ENCODE measurements around the gene MAGI2. TPM values are rescaled to one million over a fixed set of nuclear protein-coding genes. Genes with fewer than 3 reads are reported as not detected.
"Not testable (repeated sequence)": the region's sequence is repeated elsewhere in the genome, so short reads cannot be mapped to it uniquely, and the experiment has no call there.

Gene MAGI2
- total RNA-seq, 1 experiment from 2014 or later = 0.25 TPM

GRCh38 chr7:78247910-78248689 is 1205.4 kb downstream of the MAGI2 start:
- Mint-ChIP-seq H3K9me3 (ENCODE audit: unreplicated experiment) (peaks cover 18% of the 10 kb centered on the region), H3K36me3 (ENCODE audit: insufficient read depth, unreplicated experiment) (no peaks in the 10 kb centered on the region), H3K27me3 (ENCODE audit: insufficient read depth, unreplicated experiment) (no peaks in the 10 kb centered on the region), H3K4me1 (ENCODE audit: low read depth, unreplicated experiment) (no peaks in the 10 kb centered on the region), H3K4me3 (ENCODE audit: unreplicated experiment) (no peak overlapping the region), H3K27ac (ENCODE audit: unreplicated experiment) (no peak overlapping the region)
- no peak for DNase-seq
- ChIA-PET POLR2A (no interaction called here), CTCF (no interaction called here)
- intact Hi-C loops (cut with micrococcal nuclease; ENCODE audit: unreplicated experiment) = no loop called here
- Histone ChIP-seq H3K4me1 (no peaks in the 10 kb centered on the region), H3K36me3 (ENCODE audit: control insufficient read depth, insufficient read depth, low read length) (no peaks in the 10 kb centered on the region), H3K27me3 (replicated peaks; ENCODE audit: control insufficient read depth, insufficient read depth, low read length) (no peaks in the 10 kb centered on the region), H3K4me3 (ENCODE audit: low read depth, low read length) (no peak overlapping the region), H3K9me3 (0 out of 2 replicates have a peak, but pooled peaks cover 3% of the 10 kb centered on the region)
- no TSS peak for BruUV-seq (replicated peaks)
- TF ChIP-seq, protein P1, sequence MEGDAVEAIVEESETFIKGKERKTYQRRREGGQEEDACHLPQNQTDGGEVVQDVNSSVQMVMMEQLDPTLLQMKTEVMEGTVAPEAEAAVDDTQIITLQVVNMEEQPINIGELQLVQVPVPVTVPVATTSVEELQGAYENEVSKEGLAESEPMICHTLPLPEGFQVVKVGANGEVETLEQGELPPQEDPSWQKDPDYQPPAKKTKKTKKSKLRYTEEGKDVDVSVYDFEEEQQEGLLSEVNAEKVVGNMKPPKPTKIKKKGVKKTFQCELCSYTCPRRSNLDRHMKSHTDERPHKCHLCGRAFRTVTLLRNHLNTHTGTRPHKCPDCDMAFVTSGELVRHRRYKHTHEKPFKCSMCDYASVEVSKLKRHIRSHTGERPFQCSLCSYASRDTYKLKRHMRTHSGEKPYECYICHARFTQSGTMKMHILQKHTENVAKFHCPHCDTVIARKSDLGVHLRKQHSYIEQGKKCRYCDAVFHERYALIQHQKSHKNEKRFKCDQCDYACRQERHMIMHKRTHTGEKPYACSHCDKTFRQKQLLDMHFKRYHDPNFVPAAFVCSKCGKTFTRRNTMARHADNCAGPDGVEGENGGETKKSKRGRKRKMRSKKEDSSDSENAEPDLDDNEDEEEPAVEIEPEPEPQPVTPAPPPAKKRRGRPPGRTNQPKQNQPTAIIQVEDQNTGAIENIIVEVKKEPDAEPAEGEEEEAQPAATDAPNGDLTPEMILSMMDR (IDR thresholded peaks at IDR 0.05; ENCODE audit: insufficient read depth in 1 of 2, low read depth in 1 of 2, low read length in 1 of 2, severe bottlenecking in 1 of 2, unreplicated experiment in 1 of 2) = no peak

- H3K27me3 Mint-ChIP-seq (ENCODE audit: insufficient read depth, unreplicated experiment); intact Hi-C loops (cut with micrococcal nuclease; ENCODE audit: unreplicated experiment); H3K27ac Mint-ChIP-seq (ENCODE audit: unreplicated experiment); H3K36me3 ChIP-seq (ENCODE audit: control insufficient read depth, insufficient read depth, low read length); H3K9me3 ChIP-seq; H3K4me1 ChIP-seq; POLR2A ChIA-PET; H3K36me3 Mint-ChIP-seq (ENCODE audit: insufficient read depth, unreplicated experiment); H3K9me3 Mint-ChIP-seq (ENCODE audit: unreplicated experiment); H3K4me3 Mint-ChIP-seq (ENCODE audit: unreplicated experiment); DNase-seq; H3K4me3 ChIP-seq (ENCODE audit: low read depth, low read length); H3K4me1 Mint-ChIP-seq (ENCODE audit: low read depth, unreplicated experiment); BruUV-seq (replicated peaks); H3K27me3 ChIP-seq (replicated peaks; ENCODE audit: control insufficient read depth, insufficient read depth, low read length); CTCF ChIA-PET: not testable (repeated sequence)
Observed at GRCh38 chr7:78240179-78240578, 1213.3 kb downstream of the MAGI2 start.

GRCh38 chr7:78234634-78235033 is 1218.8 kb downstream of the MAGI2 start:
- Mint-ChIP-seq H3K4me3 (ENCODE audit: unreplicated experiment) (no peak overlapping the region), H3K9me3 (ENCODE audit: unreplicated experiment) (no peaks in the 10 kb centered on the region), H3K27me3 (ENCODE audit: insufficient read depth, unreplicated experiment) (no peaks in the 10 kb centered on the region), H3K36me3 (ENCODE audit: insufficient read depth, unreplicated experiment) (no peaks in the 10 kb centered on the region), H3K27ac (ENCODE audit: unreplicated experiment) (no peak overlapping the region), H3K4me1 (ENCODE audit: low read depth, unreplicated experiment) (no peaks in the 10 kb centered on the region)
- intact Hi-C loops (cut with micrococcal nuclease; ENCODE audit: unreplicated experiment) = no loop called here
- Histone ChIP-seq H3K27me3 (replicated peaks; ENCODE audit: control insufficient read depth, insufficient read depth, low read length) (no peaks in the 10 kb centered on the region), H3K36me3 (ENCODE audit: control insufficient read depth, insufficient read depth, low read length) (no peaks in the 10 kb centered on the region), H3K4me1 (no peaks in the 10 kb centered on the region), H3K9me3 (no peaks in the 10 kb centered on the region; the same call in 1 of the 2 replicates), H3K4me3 (ENCODE audit: low read depth, low read length) (no peak overlapping the region)
- DNase-seq = no peak
- BruUV-seq (replicated peaks) = no TSS peak
- TF ChIP-seq, protein P1 (IDR thresholded peaks at IDR 0.05; ENCODE audit: insufficient read depth in 1 of 2, low read depth in 1 of 2, low read length in 1 of 2, severe bottlenecking in 1 of 2, unreplicated experiment in 1 of 2) = no peak
- ChIA-PET CTCF (no interaction called here), POLR2A (no interaction called here)
